HG03025 (cell line): ENCODE results near the gene ANKRD55.

Experiments
- ATAC-seq: cut with Tn5 transposase; IDR thresholded peaks from one replicate; pipeline ENCODE4 v1.9.1; 2021; ENCODE audit warnings: mild to moderate bottlenecking, moderate library complexity; ENCODE audit not compliant: unreplicated experiment, low FRiP score

Gene ANKRD55

GRCh38 chr5:56056875-56057274 lies 176.3 kb downstream of the ANKRD55 start:
- peak; percentile 75 for ATAC-seq

- no peak for ATAC-seq
These were observed 177.3 kb downstream of the ANKRD55 start for GRCh38 chr5:56055859-56056258.

GRCh38 chr5:56055287-56055686 lies 177.8 kb downstream of the ANKRD55 start:
- ATAC-seq: no peak

- no peak for ATAC-seq
These were observed 178.5 kb downstream of the ANKRD55 start for GRCh38 chr5:56054666-56055065.

GRCh38 chr5:56053363-56053762 lies 179.8 kb downstream of the ANKRD55 start:
- no peak for ATAC-seq

- no peak for ATAC-seq
These were observed 180.4 kb downstream of the ANKRD55 start for GRCh38 chr5:56052735-56053134.

GRCh38 chr5:56050551-56051255 lies 182.4 kb downstream of the ANKRD55 start:
- ATAC-seq: no peak
